ENCODE results near the gene OR2AP1. TPM values are rescaled to one million over a fixed set of nuclear protein-coding genes. Genes with fewer than 3 reads are reported as not detected.

The OR2AP1 gene
- polyA plus RNA-seq, 1 donor from 2014 or later = not detected

- Mint-ChIP-seq H3K4me3 (no peak overlapping the region), H3K4me1 (peaks cover 0 to 5% (median 4%) of the 10 kb centered on the region in 3 donors), H3K27ac (no peak overlapping the region), H3K36me3 (no peaks in the 10 kb centered on the region), H3K27me3 (peaks cover 1% of the 10 kb centered on the region), H3K9me3 (no peaks in the 10 kb centered on the region)
Measured at GRCh38 chr12:55624056-55624455, 51.8 kb downstream of the OR2AP1 start.

Other genes with a start within 250 kb of the OR2AP1 start
- gene OR6C3, start 241.7 kb upstream of the OR2AP1 start, polyA plus RNA-seq = not detected
- not detected for gene OR6C75, start 209.5 kb upstream of the OR2AP1 start, polyA plus RNA-seq
- not detected for gene OR6C65, start 171.9 kb upstream of the OR2AP1 start, polyA plus RNA-seq
- not detected for gene OR6C76, start 146.2 kb upstream of the OR2AP1 start, polyA plus RNA-seq
- not detected for gene OR6C2, start 128.4 kb upstream of the OR2AP1 start, polyA plus RNA-seq
- not detected for gene OR6C70, start 102.3 kb upstream of the OR2AP1 start, polyA plus RNA-seq
- not detected for gene OR6C68, start 80.1 kb upstream of the OR2AP1 start, polyA plus RNA-seq
- gene OR6C4, start 22.9 kb upstream of the OR2AP1 start, polyA plus RNA-seq = not detected
- not detected for gene OR10P1, start 64.4 kb downstream of the OR2AP1 start, polyA plus RNA-seq
- gene ITGA7, start 135.4 kb downstream of the OR2AP1 start, polyA plus RNA-seq = 0.13 TPM
- gene BLOC1S1, start 143.6 kb downstream of the OR2AP1 start, polyA plus RNA-seq = 174 TPM
- gene RDH5, start 147.9 kb downstream of the OR2AP1 start, polyA plus RNA-seq = 2.2 TPM
- gene CD63, start 156.5 kb downstream of the OR2AP1 start, polyA plus RNA-seq = 171 TPM
- 1.1 TPM for gene GDF11, start 170.7 kb downstream of the OR2AP1 start, polyA plus RNA-seq
- 94.2 TPM for gene SARNP, start 245.3 kb downstream of the OR2AP1 start, polyA plus RNA-seq
- 97.5 TPM for gene ORMDL2, start 245.6 kb downstream of the OR2AP1 start, polyA plus RNA-seq